ENCODE results near the gene IL36B. TPM values are rescaled to one million over a fixed set of nuclear protein-coding genes. Genes with fewer than 3 reads are reported as not detected.

IL36B gene
- total RNA-seq, 1 donor from 2014 or later, result not detected

GRCh38 chr2:113085542-113085941 is 32.9 kb upstream of the IL36B start:
- no peak for DNase-seq (ENCODE audit: low read depth, low spot score)
- H3K27me3 Mint-ChIP-seq (ENCODE audit: low read depth), result peaks cover 32% of the 10 kb centered on the region
- no peak overlapping the region for H3K4me3 Mint-ChIP-seq
- no peak for TF ChIP-seq CTCF (conservative IDR thresholded peaks at IDR 0.05)
- no peak overlapping the region for H3K27ac Mint-ChIP-seq (ENCODE audit: unreplicated experiment)
- H3K36me3 Mint-ChIP-seq (ENCODE audit: low read depth), result no peaks in the 10 kb centered on the region
- no peaks in the 10 kb centered on the region for H3K9me3 Mint-ChIP-seq
- H3K4me1 Mint-ChIP-seq, result no peaks in the 10 kb centered on the region

- Mint-ChIP-seq H3K36me3 (ENCODE audit: low read depth) (no peaks in the 10 kb centered on the region), H3K27me3 (ENCODE audit: low read depth) (peaks cover 37% of the 10 kb centered on the region), H3K4me1 (no peaks in the 10 kb centered on the region), H3K4me3 (no peak overlapping the region), H3K27ac (ENCODE audit: unreplicated experiment) (no peak overlapping the region), H3K9me3 (no peaks in the 10 kb centered on the region)
- no peak for DNase-seq (ENCODE audit: low read depth, low spot score)
- no peak for TF ChIP-seq CTCF (conservative IDR thresholded peaks at IDR 0.05)
Measured at GRCh38 chr2:113084249-113085000, 31.8 kb upstream of the IL36B start.

- no peak for TF ChIP-seq CTCF (conservative IDR thresholded peaks at IDR 0.05)
- Mint-ChIP-seq H3K4me3 (no peak overlapping the region), H3K27ac (ENCODE audit: unreplicated experiment) (no peak overlapping the region), H3K4me1 (no peaks in the 10 kb centered on the region), H3K27me3 (ENCODE audit: low read depth) (peaks cover 41% of the 10 kb centered on the region), H3K36me3 (ENCODE audit: low read depth) (no peaks in the 10 kb centered on the region), H3K9me3 (no peaks in the 10 kb centered on the region)
- no peak for DNase-seq (ENCODE audit: low read depth, low spot score)
Measured at GRCh38 chr2:113083296-113083695, 30.6 kb upstream of the IL36B start.

GRCh38 chr2:113081488-113082210 is 29.0 kb upstream of the IL36B start:
- no peak for TF ChIP-seq CTCF (conservative IDR thresholded peaks at IDR 0.05)
- no peaks in the 10 kb centered on the region for H3K9me3 Mint-ChIP-seq
- no peaks in the 10 kb centered on the region for H3K36me3 Mint-ChIP-seq (ENCODE audit: low read depth)
- no peak overlapping the region for H3K4me3 Mint-ChIP-seq
- no peak for DNase-seq (ENCODE audit: low read depth, low spot score)
- H3K27ac Mint-ChIP-seq (ENCODE audit: unreplicated experiment), result no peak overlapping the region
- H3K27me3 Mint-ChIP-seq (ENCODE audit: low read depth), result peaks cover 52% of the 10 kb centered on the region
- H3K4me1 Mint-ChIP-seq, result no peaks in the 10 kb centered on the region

GRCh38 chr2:113080134-113080533 is 27.5 kb upstream of the IL36B start:
- Mint-ChIP-seq H3K27ac (ENCODE audit: unreplicated experiment) (no peak overlapping the region), H3K4me3 (no peak overlapping the region), H3K4me1 (no peaks in the 10 kb centered on the region), H3K27me3 (ENCODE audit: low read depth) (peaks cover 59% of the 10 kb centered on the region), H3K36me3 (ENCODE audit: low read depth) (no peaks in the 10 kb centered on the region), H3K9me3 (no peaks in the 10 kb centered on the region)
- peak; percentile 72 for TF ChIP-seq CTCF (conservative IDR thresholded peaks at IDR 0.05)
- DNase-seq (ENCODE audit: low read depth, low spot score), result peak; percentile 63

Data from neural crest cell (in vitro differentiated cells).